ENCODE measurements around the gene EHBP1. TPM values are rescaled to one million over a fixed set of nuclear protein-coding genes. Genes with fewer than 3 reads are reported as not detected.
"Not testable (repeated sequence)": the region's sequence is repeated elsewhere in the genome, so short reads cannot be mapped to it uniquely, and the experiment has no call there.

Gene EHBP1
- total RNA-seq, 1 experiment from 2014 or later: 14.3 TPM

- H3K9me3 ChIP-seq: no peaks in the 10 kb centered on the region
- no peaks in the 10 kb centered on the region for H3K27me3 ChIP-seq
- H3K36me3 ChIP-seq: peaks cover 4% of the 10 kb centered on the region; the same call in 1 of the 2 replicates
- H3K4me3 ChIP-seq: no peak overlapping the region
- DNase-seq: no peak
Measured at GRCh38 chr2:62743506-62743905, 38.0 kb downstream of the EHBP1 start.

- DNase-seq: no peak
- Histone ChIP-seq H3K4me3 (no peak overlapping the region), H3K9me3 (no peaks in the 10 kb centered on the region), H3K36me3 (peaks cover 10% of the 10 kb centered on the region; the same call in 1 of the 2 replicates), H3K27me3 (no peaks in the 10 kb centered on the region)
Measured at GRCh38 chr2:62744603-62745002, 39.1 kb downstream of the EHBP1 start.

- Histone ChIP-seq H3K4me3 (no peak overlapping the region), H3K36me3 (peaks cover 10% of the 10 kb centered on the region; the same call in 1 of the 2 replicates), H3K27me3 (no peaks in the 10 kb centered on the region), H3K9me3 (0 out of 2 replicates have a peak, but pooled peaks cover 2% of the 10 kb centered on the region)
- DNase-seq: no peak
Measured at GRCh38 chr2:62745891-62746481, 40.5 kb downstream of the EHBP1 start.

GRCh38 chr2:62747169-62747568 is 41.7 kb downstream of the EHBP1 start:
- DNase-seq: no peak
- Histone ChIP-seq H3K9me3 (0 out of 2 replicates have a peak, but pooled peaks cover 2% of the 10 kb centered on the region), H3K36me3 (peaks cover 10% of the 10 kb centered on the region), H3K27me3 (no peaks in the 10 kb centered on the region), H3K4me3 (no peak overlapping the region)

- Histone ChIP-seq H3K36me3 (peaks cover 10% of the 10 kb centered on the region), H3K4me3 (no peak overlapping the region)
Measured at GRCh38 chr2:62747876-62748275, 42.4 kb downstream of the EHBP1 start.

GRCh38 chr2:62749111-62749510 is 43.6 kb downstream of the EHBP1 start:
- H3K9me3 ChIP-seq, DNase-seq, H3K27me3 ChIP-seq, H3K4me3 ChIP-seq: not testable (repeated sequence)
- H3K36me3 ChIP-seq: peaks cover 10% of the 10 kb centered on the region

More at GRCh38 chr2:62747876-62748275, 42.4 kb downstream of the EHBP1 start:
- H3K27me3 ChIP-seq: no peaks in the 10 kb centered on the region
- no peak for DNase-seq
- H3K9me3 ChIP-seq: 0 out of 2 replicates have a peak, but pooled peaks cover 2% of the 10 kb centered on the region

- Histone ChIP-seq H3K27me3 (no peaks in the 10 kb centered on the region), H3K9me3 (no peaks in the 10 kb centered on the region), H3K36me3 (no peaks in the 10 kb centered on the region; the same call in 1 of the 2 replicates), H3K4me3 (no peak overlapping the region)
- DNase-seq: no peak
Measured at GRCh38 chr2:62757029-62757428, 51.5 kb downstream of the EHBP1 start.

GRCh38 chr2:62760026-62760425 is 54.5 kb downstream of the EHBP1 start:
- H3K4me3 ChIP-seq: no peak overlapping the region
- H3K27me3 ChIP-seq: no peaks in the 10 kb centered on the region
- no peaks in the 10 kb centered on the region for H3K9me3 ChIP-seq
- no peaks in the 10 kb centered on the region for H3K36me3 ChIP-seq
- no peak for DNase-seq

GRCh38 chr2:62760555-62760954 is 55.0 kb downstream of the EHBP1 start:
- peak; percentile 49 for DNase-seq
- Histone ChIP-seq H3K27me3 (no peaks in the 10 kb centered on the region), H3K4me3 (no peak overlapping the region), H3K9me3 (no peaks in the 10 kb centered on the region), H3K36me3 (no peaks in the 10 kb centered on the region)

GRCh38 chr2:62765619-62766376 is 60.3 kb downstream of the EHBP1 start:
- DNase-seq: no peak
- no peaks in the 10 kb centered on the region for H3K36me3 ChIP-seq
- H3K27me3 ChIP-seq: no peaks in the 10 kb centered on the region
- no peak overlapping the region for H3K4me3 ChIP-seq
- H3K9me3 ChIP-seq: peaks cover 2% of the 10 kb centered on the region; the same call in 1 of the 2 replicates

GRCh38 chr2:62768615-62769014 is 63.1 kb downstream of the EHBP1 start:
- no peaks in the 10 kb centered on the region for H3K27me3 ChIP-seq
- peaks cover 2% of the 10 kb centered on the region; the same call in 1 of the 2 replicates for H3K9me3 ChIP-seq
- H3K4me3 ChIP-seq: no peak overlapping the region
- no peak for DNase-seq
- H3K36me3 ChIP-seq: no peaks in the 10 kb centered on the region

GRCh38 chr2:62770629-62771028 is 65.1 kb downstream of the EHBP1 start:
- H3K4me3 ChIP-seq: no peak overlapping the region
- H3K9me3 ChIP-seq: peaks cover 2% of the 10 kb centered on the region; the same call in 1 of the 2 replicates
- no peak for DNase-seq
- no peaks in the 10 kb centered on the region for H3K27me3 ChIP-seq
- no peaks in the 10 kb centered on the region for H3K36me3 ChIP-seq

GRCh38 chr2:62774555-62775366 is 69.2 kb downstream of the EHBP1 start:
- Histone ChIP-seq H3K4me3 (no peak overlapping the region), H3K36me3 (no peaks in the 10 kb centered on the region; the same call in 1 of the 2 replicates), H3K27me3 (no peaks in the 10 kb centered on the region), H3K9me3 (no peaks in the 10 kb centered on the region)
- DNase-seq: peak; percentile 33

GRCh38 chr2:62775367-62775668 is 69.8 kb downstream of the EHBP1 start:
- Histone ChIP-seq H3K36me3 (no peaks in the 10 kb centered on the region; the same call in 1 of the 2 replicates), H3K4me3 (no peak overlapping the region), H3K27me3 (no peaks in the 10 kb centered on the region), H3K9me3 (no peaks in the 10 kb centered on the region)
- DNase-seq: no peak

- no peaks in the 10 kb centered on the region for H3K27me3 ChIP-seq
- no peak for DNase-seq
- H3K36me3 ChIP-seq: no peaks in the 10 kb centered on the region; the same call in 1 of the 2 replicates
- no peak overlapping the region for H3K4me3 ChIP-seq
- peaks cover 5% of the 10 kb centered on the region; the same call in 1 of the 2 replicates for H3K9me3 ChIP-seq
Measured at GRCh38 chr2:62783679-62784078, 78.2 kb downstream of the EHBP1 start.

- H3K4me3 ChIP-seq: no peak overlapping the region
- H3K36me3 ChIP-seq: no peaks in the 10 kb centered on the region; the same call in 1 of the 2 replicates
- no peaks in the 10 kb centered on the region for H3K27me3 ChIP-seq
- DNase-seq: no peak
- H3K9me3 ChIP-seq: peaks cover 5% of the 10 kb centered on the region; the same call in 1 of the 2 replicates
Measured at GRCh38 chr2:62784341-62784740, 78.8 kb downstream of the EHBP1 start.

- H3K9me3 ChIP-seq: peaks cover 5% of the 10 kb centered on the region; the same call in 1 of the 2 replicates
Measured at GRCh38 chr2:62785216-62785615, 79.7 kb downstream of the EHBP1 start.

More at GRCh38 chr2:62785216-62785615, 79.7 kb downstream of the EHBP1 start:
- Histone ChIP-seq H3K4me3 (no peak overlapping the region), H3K36me3 (no peaks in the 10 kb centered on the region; the same call in 1 of the 2 replicates), H3K27me3 (no peaks in the 10 kb centered on the region)
- DNase-seq: no peak
